PC-9 (cell line): ENCODE data around the gene OXSR1. TPM values are rescaled to one million over a fixed set of nuclear protein-coding genes. Genes with fewer than 3 reads are reported as not detected.

Source experiments
- BruUV-seq: library from RNA; stranded (reverse); fragments of 400-500 nt; replicated peaks from 2 replicates; lab custom pipeline; 2021; lab: Mats Ljungman, UMichigan
- CTCF ChIA-PET: fragments of 300-600 bp; sonication (Branson Sonifier 250); formaldehyde crosslinking; loops from one replicate; lab custom pipeline; 2022; ENCODE audit warnings: antibody characterized with exemption; lab: Charles Lee
- POLR2A ChIA-PET: fragments of 300-600 bp; sonication (Branson Sonifier 250); formaldehyde crosslinking; loops from one replicate; lab custom pipeline; 2022; ENCODE audit warnings: antibody characterized with exemption; ENCODE audit not compliant: unreplicated experiment; lab: Charles Lee
- DNase-seq, 2 experiments: peaks; one replicate each; pipeline versions ENCODE4 v3.0.0 to v3.0.0-alpha.2; 2015 to 2022; ENCODE audit warnings: mixed read lengths in 1 of 2
- H2AFZ ChIP-seq: fragments of 200-600 bp; sonication (generic); 2 replicates; pipeline ENCODE4 v1.8.1; 2017; ENCODE audit warnings: antibody characterized with exemption
- H3F3A ChIP-seq: fragments of 200-600 bp; sonication (generic); 2 replicates; pipeline ENCODE4 v1.8.1; 2017; ENCODE audit warnings: antibody characterized with exemption, mild to moderate bottlenecking, low read depth; ENCODE audit not compliant: insufficient read depth
- H3K27ac ChIP-seq: fragments of 200-600 bp; sonication (generic); 2 replicates; pipeline ENCODE4 v1.6.1; 2016; ENCODE audit warnings: mixed run types
- H3K27me3 ChIP-seq: fragments of 200-600 bp; sonication (generic); 2 replicates; pipeline ENCODE4 v1.6.1; 2016; ENCODE audit warnings: low read depth, mixed run types; ENCODE audit not compliant: insufficient read depth
- H3K36me3 ChIP-seq: fragments of 200-600 bp; sonication (generic); 2 replicates; pipeline ENCODE4 v1.6.1; 2016; ENCODE audit warnings: low read depth, mixed run types
- H3K4me1 ChIP-seq: fragments of 200-600 bp; sonication (generic); replicated peaks from 2 replicates; pipeline ENCODE4 v1.6.1; 2016; ENCODE audit warnings: mixed run types; ENCODE audit not compliant: insufficient read depth
- H3K4me2 ChIP-seq: fragments of 200-600 bp; sonication (generic); 2 replicates; pipeline ENCODE4 v1.6.1; 2017; ENCODE audit warnings: mixed run types
- H3K4me3 ChIP-seq: fragments of 200-600 bp; sonication (generic); 2 replicates; pipeline ENCODE4 v1.6.1; 2016; ENCODE audit warnings: mixed run types
- H3K79me2 ChIP-seq: fragments of 200-600 bp; sonication (generic); 2 replicates; pipeline ENCODE4 v1.6.1; 2017; ENCODE audit warnings: low read depth, mixed run types
- H3K9me2 ChIP-seq: fragments of 200-600 bp; sonication (generic); 2 replicates; pipeline ENCODE4 v1.8.1; 2017; ENCODE audit warnings: mild to moderate bottlenecking; ENCODE audit not compliant: insufficient read depth
- H3K9me3 ChIP-seq: fragments of 200-600 bp; sonication (generic); 2 replicates; pipeline ENCODE4 v1.8.1; 2016; ENCODE audit warnings: low read depth; ENCODE audit not compliant: insufficient read depth
- H4K20me1 ChIP-seq: fragments of 200-600 bp; sonication (generic); 2 replicates; pipeline ENCODE4 v1.8.1; 2017; ENCODE audit not compliant: insufficient read depth
- CTCF ChIP-seq: fragments of 200-600 bp; sonication (generic); conservative IDR thresholded peaks from 2 replicates; pipeline ENCODE4 v1.6.1; 2017; ENCODE audit warnings: mixed run types, antibody characterized with exemption, mild to moderate bottlenecking, moderate library complexity
- EZH2 ChIP-seq: fragments of 200-600 bp; sonication (generic); IDR thresholded peaks from 2 replicates; pipeline ENCODE4 v1.8.0; 2017; ENCODE audit warnings: antibody characterized with exemption, low read depth
- intact Hi-C: fragments of 100-400 bp; cut with micrococcal nuclease; formaldehyde crosslinking; loops from one replicate; pipeline ENCODE4 v1.10.0; 2022; ENCODE audit not compliant: unreplicated experiment
- total RNA-seq: library from RNA; stranded (reverse); gene quantifications from 2 replicates; pipeline ENCODE4 v1.2.3, GENCODE V29; 2021

OXSR1 gene
- total RNA-seq, 1 experiment from 2014 or later = 54.3 TPM

- Histone ChIP-seq H3K4me2 (peak overlapping the region; percentile 97), H4K20me1 (no peaks in the 10 kb centered on the region), H3K36me3 (no peaks in the 10 kb centered on the region), H3K4me3 (no peak overlapping the region; the same call in 1 of the 2 replicates), H3K4me1 (peaks cover 53% of the 10 kb centered on the region), H3K27ac (no peak overlapping the region), H3K9me3 (no peaks in the 10 kb centered on the region), H3F3A (peaks cover 31% of the 10 kb centered on the region; the same call in 1 of the 2 replicates), H3K27me3 (no peaks in the 10 kb centered on the region), H3K9me2 (no peaks in the 10 kb centered on the region), H2AFZ (no peak overlapping the region), H3K79me2 (peaks cover 35% of the 10 kb centered on the region)
- ChIA-PET POLR2A (no interaction called here), CTCF (no interaction called here)
- TF ChIP-seq CTCF (no peak), EZH2 (no peak)
- intact Hi-C loops = loop anchor here (5.0 to 10.0 kb wide), 4 partner anchors 108 to 1147 kb away; partner anchors contain the start of genes ACVR2B, EPM2AIP1 and MLH1
- BruUV-seq = no TSS peak
- DNase-seq = no peak
Measured at GRCh38 chr3:38139652-38140051, 25.7 kb upstream of the OXSR1 start.

GRCh38 chr3:38140326-38141172 is 24.8 kb upstream of the OXSR1 start:
- Histone ChIP-seq H3K36me3 (no peaks in the 10 kb centered on the region), H3K27ac (no peak overlapping the region), H3K79me2 (peaks cover 26% of the 10 kb centered on the region), H3K27me3 (no peaks in the 10 kb centered on the region), H3K9me2 (no peaks in the 10 kb centered on the region), H3K4me3 (no peak overlapping the region), H3F3A (peaks cover 31% of the 10 kb centered on the region; the same call in 1 of the 2 replicates), H3K4me2 (no peak overlapping the region), H4K20me1 (no peaks in the 10 kb centered on the region), H2AFZ (no peak overlapping the region), H3K4me1 (peaks cover 44% of the 10 kb centered on the region), H3K9me3 (no peaks in the 10 kb centered on the region)
- no TSS peak for BruUV-seq
- CTCF ChIA-PET = no interaction called here
- TF ChIP-seq EZH2 (no peak), CTCF (no peak)
- POLR2A ChIA-PET = no interaction called here
- no peak for DNase-seq
- intact Hi-C loops = no loop called here

GRCh38 chr3:38141173-38141951 is 24.0 kb upstream of the OXSR1 start:
- CTCF ChIA-PET = interaction anchor here (0.7 kb wide), 1 partner anchor 22 kb away, joined by 5 read pairs; no protein-coding TSS in a partner anchor
- H3K9me2 ChIP-seq = no peaks in the 10 kb centered on the region
- intact Hi-C loops = no loop called here
- TF ChIP-seq CTCF (no peak), EZH2 (no peak)
- no peak overlapping the region for H3K4me3 ChIP-seq
- no peaks in the 10 kb centered on the region for H4K20me1 ChIP-seq
- H2AFZ ChIP-seq = no peak overlapping the region
- H3K27me3 ChIP-seq = no peaks in the 10 kb centered on the region
- no peak for DNase-seq
- H3K9me3 ChIP-seq = peaks cover under 1% of the 10 kb centered on the region; the same call in 1 of the 2 replicates
- H3F3A ChIP-seq = peaks cover 31% of the 10 kb centered on the region; the same call in 1 of the 2 replicates
- H3K4me1 ChIP-seq = peaks cover 40% of the 10 kb centered on the region
- no peak overlapping the region for H3K27ac ChIP-seq
- no TSS peak for BruUV-seq
- POLR2A ChIA-PET = interaction anchor here (0.5 to 0.6 kb wide), 3 partner anchors 7 to 25 kb away, joined by 3 to 17 read pairs (median 4); no protein-coding TSS in a partner anchor
- H3K4me2 ChIP-seq = no peak overlapping the region
- H3K36me3 ChIP-seq = no peaks in the 10 kb centered on the region
- H3K79me2 ChIP-seq = peaks cover 18% of the 10 kb centered on the region
